Activated CD4-positive, alpha-beta T cell treated with anti-CD3 and anti-CD28 coated beads, Interleukin-2, amount 50 U/mL, for 48 hours (primary cell): ENCODE results near the gene ATP12A.
"Not testable (repeated sequence)": the region's sequence is repeated elsewhere in the genome, so short reads cannot be mapped to it uniquely, and the experiment has no call there.

Source experiments
- DNase-seq, 2 experiments: peaks; one replicate each; pipeline ENCODE4 v3.0.0-alpha.2; 2020

ATP12A gene

GRCh38 chr13:24691381-24691780, 11.2 kb downstream of the ATP12A start:
- DNase-seq = no peak

- DNase-seq = no peak
Measured at GRCh38 chr13:24692561-24692960, 12.4 kb downstream of the ATP12A start.

GRCh38 chr13:24693862-24694471, 13.8 kb downstream of the ATP12A start:
- DNase-seq = peak; percentile 20 to 55

GRCh38 chr13:24694907-24695306, 14.7 kb downstream of the ATP12A start:
- DNase-seq = no peak

GRCh38 chr13:24698686-24699085, 18.5 kb downstream of the ATP12A start:
- DNase-seq = no peak

- no peak for DNase-seq
Measured at GRCh38 chr13:24699541-24699940, 19.3 kb downstream of the ATP12A start.

GRCh38 chr13:24700539-24700938, 20.3 kb downstream of the ATP12A start:
- DNase-seq = peak in 1 of 2 experiments; percentile 22

GRCh38 chr13:24706886-24707585, 26.8 kb downstream of the ATP12A start:
- no peak for DNase-seq

- DNase-seq = peak; percentile 69 to 75
Measured at GRCh38 chr13:24709186-24709913, 29.1 kb downstream of the ATP12A start.

- DNase-seq = no peak
Measured at GRCh38 chr13:24713022-24713421, 32.8 kb downstream of the ATP12A start.

- DNase-seq = no peak
Measured at GRCh38 chr13:24716011-24716410, 35.8 kb downstream of the ATP12A start.

- no peak for DNase-seq
Measured at GRCh38 chr13:24716446-24716845, 36.2 kb downstream of the ATP12A start.

- DNase-seq = no peak
Measured at GRCh38 chr13:24717217-24717616, 37.0 kb downstream of the ATP12A start.

- no peak for DNase-seq
Measured at GRCh38 chr13:24718192-24718965, 38.2 kb downstream of the ATP12A start.

- DNase-seq = no peak
Measured at GRCh38 chr13:24719139-24719538, 38.9 kb downstream of the ATP12A start.

- no peak for DNase-seq
Measured at GRCh38 chr13:24723206-24723605, 43.0 kb downstream of the ATP12A start.

GRCh38 chr13:24724714-24725113, 44.5 kb downstream of the ATP12A start:
- no peak for DNase-seq

- no peak for DNase-seq
Measured at GRCh38 chr13:24725379-24725778, 45.2 kb downstream of the ATP12A start.

- DNase-seq = peak; percentile 64 to 68
Measured at GRCh38 chr13:24727731-24728601, 47.8 kb downstream of the ATP12A start.

- DNase-seq = not testable (repeated sequence)
Measured at GRCh38 chr13:24730873-24731567, 50.8 kb downstream of the ATP12A start.

- DNase-seq = no peak
Measured at GRCh38 chr13:24734950-24735349, 54.7 kb downstream of the ATP12A start.

- no peak for DNase-seq
Measured at GRCh38 chr13:24737042-24737441, 56.8 kb downstream of the ATP12A start.
